Measurements from ENCODE around the gene SPAG6.
"Not testable (repeated sequence)": the region's sequence is repeated elsewhere in the genome, so short reads cannot be mapped to it uniquely, and the experiment has no call there.

Gene SPAG6

GRCh38 chr10:22370320-22370719, 25.0 kb downstream of the SPAG6 start:
- no peak for DNase-seq (ENCODE audit: extremely low read depth in 1 of 2, low read depth in 1 of 2)

GRCh38 chr10:22372298-22372697, 27.0 kb downstream of the SPAG6 start:
- DNase-seq (ENCODE audit: extremely low read depth in 1 of 2, low read depth in 1 of 2) = no peak

- DNase-seq (ENCODE audit: extremely low read depth in 1 of 2, low read depth in 1 of 2) = no peak
These were observed 27.6 kb downstream of the SPAG6 start for GRCh38 chr10:22372917-22373316.

- DNase-seq (ENCODE audit: extremely low read depth in 1 of 2, low read depth in 1 of 2) = no peak
These were observed 29.3 kb downstream of the SPAG6 start for GRCh38 chr10:22374489-22375126.

GRCh38 chr10:22379059-22379458, 33.8 kb downstream of the SPAG6 start:
- DNase-seq (ENCODE audit: extremely low read depth in 1 of 2, low read depth in 1 of 2) = peak in 1 of 2 donors; percentile 56

GRCh38 chr10:22381262-22381661, 36.0 kb downstream of the SPAG6 start:
- no peak for DNase-seq (ENCODE audit: extremely low read depth in 1 of 2, low read depth in 1 of 2)

- no peak for DNase-seq (ENCODE audit: extremely low read depth in 1 of 2, low read depth in 1 of 2)
These were observed 41.2 kb downstream of the SPAG6 start for GRCh38 chr10:22386503-22386902.

GRCh38 chr10:22389856-22390589, 44.7 kb downstream of the SPAG6 start:
- no peak for DNase-seq (ENCODE audit: extremely low read depth in 1 of 2, low read depth in 1 of 2)

GRCh38 chr10:22391600-22391999, 46.3 kb downstream of the SPAG6 start:
- DNase-seq (ENCODE audit: extremely low read depth in 1 of 2, low read depth in 1 of 2) = no peak

GRCh38 chr10:22396195-22396594, 50.9 kb downstream of the SPAG6 start:
- not testable (repeated sequence) for DNase-seq (ENCODE audit: extremely low read depth in 1 of 2, low read depth in 1 of 2)

GRCh38 chr10:22406916-22407315, 61.6 kb downstream of the SPAG6 start:
- not testable (repeated sequence) for DNase-seq (ENCODE audit: extremely low read depth in 1 of 2, low read depth in 1 of 2)

- no peak for DNase-seq (ENCODE audit: extremely low read depth in 1 of 2, low read depth in 1 of 2)
These were observed 65.1 kb downstream of the SPAG6 start for GRCh38 chr10:22410394-22410793.

GRCh38 chr10:22410846-22411245, 65.5 kb downstream of the SPAG6 start:
- no peak for DNase-seq (ENCODE audit: extremely low read depth in 1 of 2, low read depth in 1 of 2)

- DNase-seq (ENCODE audit: extremely low read depth in 1 of 2, low read depth in 1 of 2) = no peak
These were observed 68.8 kb downstream of the SPAG6 start for GRCh38 chr10:22414146-22414545.

- no peak for DNase-seq (ENCODE audit: extremely low read depth in 1 of 2, low read depth in 1 of 2)
These were observed 69.8 kb downstream of the SPAG6 start for GRCh38 chr10:22415072-22415471.

GRCh38 chr10:22417736-22418268, 72.5 kb downstream of the SPAG6 start:
- no peak for DNase-seq (ENCODE audit: extremely low read depth in 1 of 2, low read depth in 1 of 2)

GRCh38 chr10:22420787-22421517, 75.7 kb downstream of the SPAG6 start:
- no peak for DNase-seq (ENCODE audit: extremely low read depth in 1 of 2, low read depth in 1 of 2)

- DNase-seq (ENCODE audit: extremely low read depth in 1 of 2, low read depth in 1 of 2) = no peak
These were observed 81.4 kb downstream of the SPAG6 start for GRCh38 chr10:22426653-22427052.

GRCh38 chr10:22427101-22427500, 81.8 kb downstream of the SPAG6 start:
- no peak for DNase-seq (ENCODE audit: extremely low read depth in 1 of 2, low read depth in 1 of 2)

GRCh38 chr10:22427890-22428571, 82.7 kb downstream of the SPAG6 start:
- no peak for DNase-seq (ENCODE audit: extremely low read depth in 1 of 2, low read depth in 1 of 2)

- DNase-seq (ENCODE audit: extremely low read depth in 1 of 2, low read depth in 1 of 2) = no peak
These were observed 83.8 kb downstream of the SPAG6 start for GRCh38 chr10:22429146-22429545.
